Measurements from ENCODE around the gene CHMP4A.
A peak's percentile ranks its signal among the peaks of the same experiment; 100 is the strongest.
"Not testable (repeated sequence)": the region's sequence is repeated elsewhere in the genome, so short reads cannot be mapped to it uniquely, and the experiment has no call there.

Gene CHMP4A

DNA sequence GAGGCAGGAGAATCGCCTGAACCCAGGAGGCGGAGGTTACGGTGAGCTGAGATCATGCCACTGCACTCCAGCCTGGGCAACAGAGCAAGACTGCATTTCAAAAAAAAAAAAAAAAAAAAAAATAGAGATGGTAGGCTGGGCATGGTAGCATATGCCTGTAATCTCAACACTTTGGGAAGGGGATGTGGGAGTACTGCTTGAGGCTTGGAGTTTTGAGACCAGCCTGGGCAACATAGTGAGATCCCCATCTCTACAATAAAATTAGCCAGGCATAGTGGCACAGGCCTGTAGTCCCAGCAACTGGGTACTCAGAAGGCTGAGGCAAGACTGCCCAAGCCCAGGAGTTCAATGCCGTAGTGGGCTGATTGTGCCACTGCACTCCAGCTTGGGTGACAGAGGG lies 9.7 kb upstream of the CHMP4A start:
- not testable (repeated sequence) for DNase-seq

DNA sequence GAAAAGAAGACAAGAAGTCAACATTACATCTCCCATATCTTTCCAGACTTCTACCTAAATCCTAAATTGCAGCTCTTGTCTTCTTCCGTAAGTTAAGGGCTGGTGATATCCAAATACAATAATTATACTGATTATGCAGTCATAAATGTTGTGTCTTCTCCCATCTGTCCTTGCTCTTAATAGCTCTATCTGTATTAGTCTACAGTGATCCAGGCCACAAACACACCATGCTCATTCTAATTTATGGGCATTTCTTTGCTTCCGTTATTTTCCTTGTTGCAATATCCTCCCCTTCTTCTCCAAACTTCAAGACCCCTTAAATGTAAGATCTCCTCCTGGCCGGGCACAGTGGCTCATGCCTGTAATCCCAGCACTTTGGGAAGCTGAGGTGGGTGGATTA lies 6.2 kb upstream of the CHMP4A start:
- DNase-seq, result no peak

DNA sequence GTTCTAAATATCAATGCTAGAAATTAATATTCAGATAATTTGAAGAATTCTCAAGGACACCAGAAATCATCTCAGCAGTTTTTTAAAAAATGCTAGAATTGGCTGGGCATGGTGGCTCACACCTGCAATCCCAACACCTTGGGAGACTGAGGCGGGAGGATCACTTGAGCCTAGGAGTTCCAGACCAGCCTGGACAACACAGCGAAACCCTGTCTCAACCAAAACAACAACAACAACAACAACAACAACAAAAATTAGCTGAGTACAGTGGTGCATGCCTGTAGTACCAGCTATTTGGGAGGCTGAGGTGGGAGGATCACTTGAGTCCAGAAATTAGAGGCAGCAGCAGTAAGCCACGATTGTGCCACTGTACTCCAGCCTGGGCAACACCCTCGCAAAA lies 5.8 kb upstream of the CHMP4A start:
- DNase-seq, result no peak

DNA sequence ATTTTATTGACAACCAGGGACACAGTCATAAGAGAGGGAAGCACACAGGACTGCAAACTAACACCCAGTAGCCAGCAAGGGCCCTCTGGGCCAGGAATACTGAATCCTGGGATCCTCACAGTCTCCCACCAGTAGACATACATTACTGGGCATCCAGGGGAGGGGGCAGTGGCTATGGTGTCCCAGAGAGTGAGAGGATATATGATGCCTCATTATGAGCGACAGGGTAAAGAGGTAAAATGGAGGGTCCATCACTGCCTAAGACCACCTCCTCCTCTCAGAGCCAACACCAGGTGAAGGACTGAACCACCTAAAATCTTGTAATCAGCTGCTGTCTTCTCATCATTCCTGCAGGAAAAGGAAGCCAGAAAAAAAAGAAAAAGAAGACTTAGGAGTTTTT lies 3.6 kb upstream of the CHMP4A start:
- not testable (repeated sequence) for DNase-seq

DNA sequence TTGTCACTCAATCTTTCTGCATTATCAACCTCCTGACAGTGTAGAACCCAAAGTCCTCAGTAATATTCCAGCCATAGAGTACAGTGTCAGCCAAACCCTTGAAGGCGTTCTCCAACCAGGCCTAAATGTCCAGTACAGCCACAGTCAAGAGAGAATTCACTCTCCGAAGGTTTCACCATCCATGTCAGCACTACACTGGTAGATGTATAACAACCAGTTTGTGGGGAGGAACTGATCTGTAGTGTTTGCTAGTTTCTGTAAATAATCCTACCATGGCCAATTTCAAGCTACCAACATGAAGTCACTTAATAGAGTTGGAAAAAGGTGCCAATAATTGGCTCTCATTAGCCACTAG lies 3.0 kb upstream of the CHMP4A start:
- no peak for DNase-seq

DNA sequence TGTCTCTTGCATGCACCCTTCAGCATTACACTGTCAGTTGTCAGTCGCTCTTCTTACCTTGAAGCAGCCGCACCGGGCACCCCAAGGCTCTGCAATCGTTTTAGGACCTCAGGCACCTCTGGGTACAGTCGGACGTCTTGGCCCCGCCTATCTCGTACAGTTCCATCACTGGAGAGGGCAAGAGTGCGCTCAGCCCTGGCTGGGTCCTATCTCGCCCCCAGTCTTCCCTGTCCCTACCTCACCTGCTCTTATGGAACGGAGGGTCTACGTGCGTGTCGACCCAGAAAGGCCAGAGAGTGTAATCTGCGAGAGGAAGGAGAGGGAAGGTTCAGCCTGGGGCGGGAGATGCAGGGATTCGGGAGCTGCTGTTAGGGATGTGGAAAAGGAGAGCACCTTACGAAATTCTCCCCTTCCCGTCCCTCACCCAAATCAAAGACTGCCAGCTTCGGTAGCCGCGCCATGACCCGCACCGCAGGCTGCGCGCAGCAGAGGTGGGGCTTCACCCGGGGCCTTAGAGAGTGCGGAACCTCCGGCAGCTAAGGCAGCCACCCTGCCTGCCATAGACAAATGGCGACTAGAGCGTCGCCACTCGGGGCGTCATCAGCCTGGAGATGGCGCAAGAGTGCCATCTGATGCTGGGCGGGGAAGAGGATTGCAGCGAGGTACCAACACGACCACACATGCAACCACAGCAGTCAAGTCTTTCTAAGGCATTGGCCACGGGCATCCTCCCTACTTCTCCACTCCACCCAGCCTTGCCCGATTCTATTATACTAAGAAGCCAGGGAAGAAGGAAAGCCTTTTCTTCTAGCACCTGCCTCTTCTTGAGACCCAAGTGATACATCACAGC lies 2.4 kb upstream of the CHMP4A start, which contains the start of gene MDP1:
TSS of gene MDP1 (minus strand) at position 572 of the 850 bp plus-strand sequence. CDS start at position 461, 111 bp downstream.
- peak; percentile 92 for DNase-seq

DNA sequence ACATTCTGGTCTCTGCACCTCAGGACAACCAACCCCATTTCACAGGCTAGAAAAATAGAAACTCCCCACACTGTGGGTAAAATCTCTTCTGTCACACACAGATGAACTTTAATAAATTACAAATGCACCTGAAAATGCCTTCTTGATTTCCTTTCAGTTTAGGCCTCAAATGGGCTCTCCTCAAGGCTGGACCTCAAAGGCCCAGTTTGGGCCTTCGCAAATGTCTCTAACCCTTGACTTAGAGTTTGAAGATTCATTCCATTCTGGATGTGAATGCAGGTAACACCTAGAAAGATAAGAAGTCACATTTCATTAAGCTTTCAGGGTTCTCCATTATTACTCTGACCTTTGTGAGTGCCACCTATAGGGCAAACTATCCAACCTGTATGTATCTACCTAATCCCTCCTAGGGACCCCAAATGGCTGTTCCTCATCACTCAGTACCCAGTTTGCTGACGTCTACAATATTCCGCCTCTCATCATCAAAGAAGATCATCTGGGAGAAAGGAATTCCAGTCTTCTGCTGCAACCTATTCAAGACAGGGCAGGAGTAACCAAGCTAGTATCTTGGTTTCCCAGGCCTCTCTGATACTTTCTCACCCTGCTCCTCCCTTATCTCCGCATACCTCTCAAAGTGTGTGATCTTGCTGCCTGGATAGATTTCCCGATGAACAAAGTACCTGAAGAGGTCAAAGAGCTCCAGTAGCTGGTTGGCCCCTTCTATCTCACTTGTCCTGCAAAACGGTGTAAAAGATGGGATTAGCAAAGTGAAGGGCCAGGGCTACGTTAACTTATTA lies 776 bp upstream of the CHMP4A start:
- DNase-seq, result no peak

DNA sequence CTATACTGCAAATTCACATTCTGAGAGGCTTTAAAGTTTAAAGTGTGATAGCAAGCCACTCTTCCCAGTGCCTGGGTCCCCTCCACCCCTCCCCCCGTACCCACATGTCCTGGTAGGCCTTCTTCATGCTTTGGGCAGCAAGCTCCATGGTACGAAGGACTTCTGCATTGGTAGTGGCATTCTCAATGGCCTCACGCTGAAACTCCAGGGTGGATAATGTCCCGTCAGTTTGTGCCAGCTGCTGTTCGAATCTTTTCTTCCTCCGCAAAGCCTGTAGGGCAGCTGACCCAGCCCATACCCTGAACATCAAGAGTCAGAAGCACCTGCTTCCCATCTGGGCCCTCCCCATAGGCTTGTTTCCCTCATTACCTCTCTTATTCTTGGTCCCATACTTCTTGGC lies 2.0 kb downstream of the CHMP4A start:
- no peak for DNase-seq

DNA sequence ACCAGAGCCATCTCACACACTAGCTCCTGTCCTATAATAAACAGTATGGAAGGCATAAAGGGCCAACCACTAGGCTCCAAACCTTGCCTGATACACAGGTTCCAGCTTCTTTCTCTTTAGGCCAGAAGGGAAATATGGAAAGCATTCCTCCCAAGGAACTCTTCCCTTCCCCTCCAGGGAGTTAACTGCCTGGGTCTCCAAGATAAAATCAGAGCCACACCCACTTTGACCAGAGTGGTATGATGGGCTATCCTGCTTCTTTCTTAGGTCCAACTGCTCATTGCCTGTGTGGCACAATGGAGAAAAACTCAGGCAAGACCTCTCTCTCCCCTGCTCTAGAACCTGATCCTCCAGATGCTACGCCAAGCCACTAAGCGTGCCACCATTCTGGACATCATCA lies 5.7 kb downstream of the CHMP4A start:
- peak; percentile 3 for DNase-seq

DNA sequence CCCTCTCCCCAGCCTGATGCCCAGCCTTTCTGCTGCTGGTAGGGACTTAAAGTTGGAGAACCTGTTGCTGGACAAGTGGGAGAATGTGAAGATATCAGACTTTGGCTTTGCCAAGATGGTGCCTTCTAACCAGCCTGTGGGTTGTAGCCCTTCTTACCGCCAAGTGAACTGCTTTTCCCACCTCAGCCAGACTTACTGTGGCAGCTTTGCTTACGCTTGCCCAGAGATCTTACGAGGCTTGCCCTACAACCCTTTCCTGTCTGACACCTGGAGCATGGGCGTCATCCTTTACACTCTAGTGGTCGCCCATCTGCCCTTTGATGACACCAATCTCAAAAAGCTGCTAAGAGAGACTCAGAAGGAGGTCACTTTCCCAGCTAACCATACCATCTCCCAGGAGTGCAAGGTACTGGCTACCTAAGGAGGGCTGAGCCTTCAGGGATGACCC lies 6.2 kb downstream of the CHMP4A start:
- DNase-seq, result no peak

DNA sequence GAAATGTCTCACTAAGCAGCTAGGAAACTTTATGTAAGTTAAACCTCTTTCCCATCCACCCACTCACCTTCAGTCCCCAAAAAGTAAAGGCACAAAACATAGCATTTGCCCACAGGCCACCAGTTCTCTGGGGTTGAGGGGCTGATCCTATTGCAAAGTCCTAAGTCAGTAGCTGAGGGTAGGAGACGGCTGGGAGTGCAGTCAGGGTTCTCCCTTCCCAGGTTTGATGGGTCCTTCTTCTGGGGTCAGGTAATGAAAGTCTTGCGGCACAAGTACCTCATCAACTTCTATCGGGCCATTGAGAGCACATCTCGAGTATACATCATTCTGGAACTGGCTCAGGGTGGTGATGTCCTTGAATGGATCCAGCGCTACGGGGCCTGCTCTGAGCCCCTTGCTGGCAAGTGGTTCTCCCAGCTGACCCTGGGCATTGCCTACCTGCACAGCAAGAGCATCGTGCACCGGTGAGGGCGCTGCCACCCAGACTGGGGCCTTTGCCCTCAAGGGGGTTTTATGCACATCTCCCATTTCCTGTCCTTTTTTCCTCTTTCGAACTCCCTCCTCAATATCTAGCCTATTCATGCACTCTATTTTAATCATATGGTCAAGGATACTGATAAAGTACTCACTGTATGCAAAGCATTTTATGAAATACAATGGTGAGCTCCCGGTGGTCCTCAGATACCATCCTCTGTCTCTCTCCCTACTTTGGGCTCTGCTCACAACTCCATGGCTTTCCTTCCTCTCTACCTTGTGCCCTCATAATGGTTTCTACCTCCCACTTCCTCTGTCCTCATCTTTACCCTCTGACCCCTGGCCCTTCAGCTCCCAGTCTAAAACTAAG lies 6.8 kb downstream of the CHMP4A start:
- DNase-seq, result no peak

DNA sequence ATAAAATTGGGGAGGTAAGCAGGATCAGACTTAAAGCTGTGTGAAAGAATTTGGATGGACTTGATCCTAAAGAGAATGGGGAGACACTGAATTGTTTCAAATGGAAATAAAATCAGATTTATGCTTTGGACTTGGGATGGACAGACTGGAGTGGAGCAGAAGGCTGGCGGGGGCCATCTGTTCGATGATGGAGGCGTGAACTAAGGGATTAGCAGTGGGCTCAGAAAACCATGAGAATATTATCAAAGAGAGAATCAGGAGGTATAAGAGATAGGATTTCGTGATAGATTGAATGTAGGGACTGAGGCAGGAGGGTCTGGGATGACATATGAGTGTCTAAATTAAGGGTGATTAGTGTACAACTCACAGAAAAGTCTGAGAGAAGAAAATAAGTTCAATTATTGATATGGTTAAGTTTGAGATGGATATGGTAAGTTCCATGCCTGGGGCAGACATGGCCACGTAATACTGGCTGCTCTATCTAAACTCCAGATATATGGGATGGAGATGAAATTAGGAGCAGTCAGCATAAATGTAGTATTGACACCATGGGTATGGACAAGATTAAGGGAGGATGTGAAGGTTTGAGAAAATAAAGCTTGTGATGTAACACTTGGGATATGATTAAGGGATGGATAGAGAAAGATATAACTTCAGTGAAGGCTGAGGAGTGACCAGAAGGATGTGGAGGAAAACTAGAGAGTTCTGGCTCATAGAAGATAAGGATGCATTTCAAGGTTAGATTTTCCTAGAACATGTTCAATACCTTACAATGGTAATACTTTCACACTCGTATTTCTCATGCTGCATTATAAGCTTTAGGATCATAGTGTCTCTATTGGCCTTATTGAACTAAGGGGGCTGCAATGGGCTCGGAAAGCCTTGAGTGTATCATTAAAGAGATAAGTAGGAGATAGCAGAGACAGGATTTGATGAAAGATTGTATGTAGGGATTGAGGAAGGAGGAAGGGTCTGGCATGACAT lies 8.8 kb downstream of the CHMP4A start:
- DNase-seq, result no peak

DNA sequence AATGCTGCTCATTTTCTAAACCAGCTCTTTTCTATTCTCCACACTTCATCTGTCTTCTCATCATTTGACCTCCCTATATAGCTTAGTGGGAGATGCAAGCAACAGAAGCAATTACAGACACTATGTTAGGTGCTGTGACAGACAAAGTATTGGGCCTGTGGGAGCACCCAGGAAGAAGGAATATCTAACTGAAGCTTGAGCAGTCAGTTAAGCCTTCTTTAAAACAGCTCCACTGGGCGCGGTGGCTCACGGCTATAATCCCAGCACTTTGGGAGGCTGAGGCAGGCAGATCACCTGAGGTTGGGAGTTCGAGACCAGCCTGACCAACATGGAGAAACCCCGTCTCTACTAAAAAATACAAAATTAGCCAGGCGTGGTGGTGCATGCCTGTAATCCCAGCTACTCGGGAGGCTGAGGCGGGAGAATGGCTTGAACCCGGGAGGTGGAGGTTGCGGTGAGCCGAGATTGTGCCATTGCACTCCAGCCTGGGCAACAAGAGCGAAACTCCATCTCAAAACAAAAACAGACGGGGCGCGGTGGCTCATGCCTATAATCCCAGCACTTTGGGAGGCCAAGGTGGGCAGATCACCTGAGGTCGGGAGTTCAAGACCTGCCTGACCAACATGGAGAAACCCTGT lies 9.9 kb downstream of the CHMP4A start:
- not testable (repeated sequence) for DNase-seq

DNA sequence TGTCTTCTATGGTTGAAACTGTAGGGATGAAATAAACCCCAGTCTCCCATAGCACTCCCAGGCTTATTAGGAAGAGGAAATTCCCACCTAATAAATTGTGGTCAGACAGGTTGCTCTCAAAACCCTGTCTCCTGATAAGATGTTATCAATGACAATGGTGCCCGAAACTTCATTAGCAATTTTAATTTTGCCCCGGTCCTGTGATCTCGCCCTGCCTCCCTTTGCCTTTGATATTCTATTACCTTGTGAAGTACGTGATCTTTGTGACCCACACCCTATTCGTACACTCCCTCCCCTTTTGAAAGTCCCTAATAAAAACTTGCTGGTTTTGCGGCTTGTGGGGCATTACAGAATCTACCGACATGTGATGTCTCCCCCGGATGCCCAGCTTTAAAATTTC lies 10.8 kb downstream of the CHMP4A start:
- DNase-seq, result not testable (repeated sequence)

DNA sequence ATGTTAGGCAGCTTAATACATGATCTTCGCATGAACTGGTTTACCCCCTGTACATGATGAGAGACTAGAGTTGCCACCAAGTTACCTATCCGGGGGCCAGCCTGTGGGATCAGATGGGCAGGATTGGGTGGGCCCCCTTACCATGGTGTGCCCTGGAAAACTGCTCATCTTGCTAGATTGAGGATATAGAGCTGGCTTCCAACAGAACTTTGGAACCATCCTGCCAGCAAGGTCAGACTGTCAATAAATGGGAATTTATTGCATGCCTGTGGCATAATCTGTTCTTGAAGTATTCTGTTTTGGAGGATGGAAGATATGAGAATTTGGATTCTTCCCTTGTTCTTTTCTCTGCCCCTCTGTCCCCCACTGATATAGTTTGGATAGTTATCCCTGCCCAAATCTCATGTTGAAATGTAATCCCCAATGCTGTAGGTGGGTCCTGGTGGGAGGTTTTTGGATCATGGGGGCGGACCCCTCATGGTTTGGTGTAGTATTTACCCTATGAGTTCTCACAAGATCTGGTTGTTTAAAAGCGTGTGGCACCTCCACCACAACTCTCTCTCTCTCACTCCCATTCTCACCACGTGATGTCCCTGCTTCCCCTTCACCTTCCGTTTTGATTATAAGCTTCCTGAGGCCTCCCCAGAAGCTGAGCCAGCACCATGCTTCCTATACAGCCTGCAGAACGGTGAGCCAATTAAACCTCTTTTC lies 14.3 kb downstream of the CHMP4A start:
- no peak for DNase-seq

DNA sequence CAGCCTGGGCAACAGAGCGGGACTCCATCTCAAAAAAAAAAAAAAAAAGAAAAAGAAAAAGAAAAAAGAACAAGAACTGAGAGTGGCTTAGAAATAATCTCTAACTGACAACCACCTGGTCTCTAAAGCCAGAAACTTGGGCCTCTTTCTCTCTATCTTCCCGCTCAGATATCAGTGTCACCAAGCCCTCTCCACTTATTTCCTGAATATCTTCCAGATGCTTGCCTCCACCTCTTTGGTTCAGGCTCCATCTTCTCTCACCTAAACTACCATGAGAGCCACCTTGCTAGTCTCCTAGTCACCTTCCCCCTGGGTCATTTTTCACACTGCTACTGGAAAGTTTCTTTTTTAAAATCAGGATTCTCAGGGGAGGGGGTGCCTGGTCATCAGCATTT lies 16.2 kb downstream of the CHMP4A start:
- DNase-seq, result no peak

DNA sequence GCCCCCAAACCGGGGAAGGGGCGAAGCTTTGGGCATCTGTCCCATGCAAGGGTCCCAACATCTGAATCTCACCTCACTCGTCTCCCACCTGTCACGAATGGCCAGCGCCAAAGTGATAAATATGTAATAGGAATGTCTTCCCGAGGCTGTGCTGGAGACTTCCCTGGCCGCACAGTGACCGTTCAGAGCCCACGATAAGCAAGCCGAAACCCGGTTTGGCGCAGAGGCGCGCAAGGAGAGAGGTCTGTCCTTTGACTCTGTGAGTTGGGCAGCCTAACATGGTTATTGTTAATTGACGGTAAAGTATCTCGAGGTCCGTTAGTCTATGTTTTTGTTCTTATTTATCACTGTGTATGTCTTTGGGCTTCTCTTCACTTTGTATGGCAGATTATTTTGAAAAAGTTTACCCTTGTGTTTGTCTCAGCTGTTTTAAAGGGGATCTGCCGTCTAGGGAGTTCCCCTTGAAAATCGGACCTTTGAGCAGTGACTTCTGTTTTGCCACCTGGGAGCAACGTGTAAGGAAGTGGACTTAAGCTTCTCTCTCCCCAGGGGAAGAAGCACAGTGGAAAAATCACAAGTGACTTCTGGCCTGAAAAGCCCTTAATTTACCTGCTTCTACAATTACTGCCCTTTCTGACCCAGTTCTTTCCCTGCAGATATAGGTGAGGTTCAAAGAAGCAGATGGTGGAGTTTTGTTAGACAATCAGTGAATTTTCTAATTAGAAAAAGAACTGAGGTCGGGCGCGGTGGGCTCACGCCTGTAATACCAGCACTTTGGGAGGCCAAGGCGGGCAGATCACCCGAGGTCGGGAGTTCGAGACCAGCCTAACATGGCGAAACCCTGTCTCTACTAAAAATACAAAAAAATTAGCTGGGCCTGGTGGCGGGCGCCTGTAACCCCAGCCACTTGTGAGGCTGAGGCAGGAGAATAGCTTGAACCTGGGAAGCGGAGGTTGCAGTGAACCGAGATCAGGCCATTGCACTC lies 16.9 kb downstream of the CHMP4A start:
- peak; percentile 52 for DNase-seq

DNA sequence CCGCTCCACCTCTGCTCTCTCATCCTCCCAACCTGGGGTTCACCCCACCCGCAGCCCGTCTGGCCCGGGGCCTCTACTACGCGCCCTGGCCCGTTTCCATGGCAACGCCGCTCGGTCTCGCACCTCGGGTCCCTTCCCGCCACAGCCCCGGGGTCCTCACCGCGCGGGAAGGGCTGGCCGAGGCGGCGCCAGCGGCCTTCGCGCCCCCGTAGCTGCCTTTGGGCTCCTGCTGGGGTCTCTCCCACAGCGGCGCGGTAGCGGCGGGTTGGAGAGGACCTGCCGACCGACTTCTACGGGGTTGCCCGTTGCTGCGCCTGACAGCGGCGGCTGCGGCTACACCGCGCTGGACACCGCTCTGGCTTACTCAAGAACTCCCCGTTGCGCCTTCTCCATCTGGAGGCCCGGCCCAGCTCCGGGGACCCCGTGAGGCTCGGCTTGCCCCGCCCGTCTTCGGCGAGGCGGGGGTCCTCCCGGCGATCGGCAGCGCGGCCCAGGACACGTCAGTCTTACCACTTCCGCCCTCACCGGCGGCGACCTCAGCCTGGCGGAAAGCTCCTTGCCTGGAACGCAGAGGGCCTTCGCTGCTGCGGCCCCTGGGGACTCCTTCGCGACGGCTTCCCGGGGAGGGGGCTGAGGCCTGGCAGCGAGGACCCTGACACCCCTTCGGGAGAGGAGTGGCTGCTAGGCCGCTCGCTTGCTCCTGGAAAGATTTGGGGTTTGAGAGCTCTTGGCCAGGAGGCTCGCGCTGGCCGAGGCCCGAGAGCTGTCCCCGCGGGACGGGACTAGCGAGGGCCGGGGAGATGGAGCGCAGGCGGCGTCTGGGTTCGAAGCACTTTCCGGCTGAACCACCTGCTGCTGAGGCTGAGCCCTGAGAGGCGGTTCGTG lies 17.9 kb downstream of the CHMP4A start, which contains the start of gene TM9SF1:
TSS of gene TM9SF1 (minus strand) at position 256 of the 885 bp plus-strand sequence. CDS start 422 bp downstream, outside the sequence.
- DNase-seq, result peak; percentile 85
